HepG2 (cell line): ENCODE data around the gene UGT8.

Source experiments
- CAMTA2 ChIP-seq: sonication (generic); formaldehyde crosslinking; IDR thresholded peaks from 2 replicates; pipeline ENCODE4 v1.4.0; 2020; ENCODE audit warnings: mild to moderate bottlenecking, missing genetic modification reagents, borderline replicate concordance
- CREB3 ChIP-seq: sonication (generic); formaldehyde crosslinking; IDR thresholded peaks from 2 replicates; pipeline ENCODE4 v1.5.0; 2020; ENCODE audit warnings: missing genetic modification reagents
- DPF2 ChIP-seq: sonication (generic); formaldehyde crosslinking; IDR thresholded peaks from 2 replicates; pipeline ENCODE4 v1.4.0; 2020; ENCODE audit warnings: mild to moderate bottlenecking, low read depth, missing genetic modification reagents, borderline replicate concordance
- GABPA ChIP-seq, 2 experiments: IDR thresholded peaks; 2 replicates each; pipeline ENCODE4 v1.6.1; 2011 to 2016; ENCODE audit warnings: low read depth in 2 of 2, low read length in 1 of 2, missing biosample characterization in 1 of 2, missing genetic modification characterization in 1 of 2
- IRF2 ChIP-seq: IDR thresholded peaks from 2 replicates; pipeline ENCODE4 v1.6.1; 2018; ENCODE audit warnings: missing genetic modification reagents, missing compliant biosample characterization
- KLF12 ChIP-seq: sonication (generic); formaldehyde crosslinking; IDR thresholded peaks from 2 replicates; pipeline ENCODE4 v1.4.0; 2020; ENCODE audit warnings: missing genetic modification reagents, borderline replicate concordance
- KMT2A ChIP-seq: sonication (generic); formaldehyde crosslinking; IDR thresholded peaks from 2 replicates; pipeline ENCODE4 v1.4.0; 2020; ENCODE audit warnings: missing genetic modification reagents
- POLR2A ChIP-seq, 2 experiments: IDR thresholded peaks; 2 replicates each; pipeline ENCODE4 v1.6.1; 2011; ENCODE audit warnings: low read depth in 2 of 2, low read length in 2 of 2, mild to moderate bottlenecking in 1 of 2, moderate library complexity in 1 of 2; ENCODE audit not compliant: insufficient read depth in 1 of 2
- POLR2AphosphoS5 ChIP-seq: IDR thresholded peaks from 2 replicates; pipeline ENCODE4 v1.6.1; 2012; ENCODE audit warnings: low read depth, low read length
- PRMT3 ChIP-seq: sonication (generic); formaldehyde crosslinking; IDR thresholded peaks from 2 replicates; pipeline ENCODE4 v1.8.1; 2022; ENCODE audit warnings: low read depth, mild to moderate bottlenecking, moderate library complexity, missing genetic modification reagents, borderline replicate concordance
- RFX1 ChIP-seq: fragments of 450-650 bp; IDR thresholded peaks from 2 replicates; pipeline ENCODE4 v1.6.1; 2017
- RNF2 ChIP-seq: fragments of 450-650 bp; conservative IDR thresholded peaks from 2 replicates; pipeline ENCODE4 v1.6.1; 2016; ENCODE audit warnings: low read depth
- ZNF3 ChIP-seq: IDR thresholded peaks from 2 replicates; pipeline ENCODE4 v1.7.0; 2017; ENCODE audit warnings: inconsistent platforms
- TF ChIP-seq, protein P1 (sequence below): sonication (generic); formaldehyde crosslinking; IDR thresholded peaks from 2 replicates; pipeline ENCODE4 v1.8.0; 2022; ENCODE audit warnings: mild to moderate bottlenecking, missing genetic modification reagents; ENCODE audit not compliant: insufficient replicate concordance

- TF ChIP-seq CAMTA2: no peak
- no peak for TF ChIP-seq RNF2
- no peak for TF ChIP-seq POLR2A (IDR thresholded peaks at IDR 0.05; ENCODE audit: insufficient read depth in 1 of 2, low read depth in 2 of 2, low read length in 2 of 2)
- TF ChIP-seq IRF2 (CRISPR knock-in tag): no peak
- TF ChIP-seq GABPA (IDR thresholded peaks at IDR 0.05; ENCODE audit: low read depth, low read length): no peak
- TF ChIP-seq GABPA (CRISPR knock-in tag; IDR thresholded peaks at IDR 0.05; ENCODE audit: low read depth): no peak
- no peak for TF ChIP-seq KMT2A (CRISPR knock-in tag)
- TF ChIP-seq RFX1: no peak
- TF ChIP-seq, protein P1, sequence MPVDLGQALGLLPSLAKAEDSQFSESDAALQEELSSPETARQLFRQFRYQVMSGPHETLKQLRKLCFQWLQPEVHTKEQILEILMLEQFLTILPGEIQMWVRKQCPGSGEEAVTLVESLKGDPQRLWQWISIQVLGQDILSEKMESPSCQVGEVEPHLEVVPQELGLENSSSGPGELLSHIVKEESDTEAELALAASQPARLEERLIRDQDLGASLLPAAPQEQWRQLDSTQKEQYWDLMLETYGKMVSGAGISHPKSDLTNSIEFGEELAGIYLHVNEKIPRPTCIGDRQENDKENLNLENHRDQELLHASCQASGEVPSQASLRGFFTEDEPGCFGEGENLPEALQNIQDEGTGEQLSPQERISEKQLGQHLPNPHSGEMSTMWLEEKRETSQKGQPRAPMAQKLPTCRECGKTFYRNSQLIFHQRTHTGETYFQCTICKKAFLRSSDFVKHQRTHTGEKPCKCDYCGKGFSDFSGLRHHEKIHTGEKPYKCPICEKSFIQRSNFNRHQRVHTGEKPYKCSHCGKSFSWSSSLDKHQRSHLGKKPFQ (CRISPR knock-in tag): no peak
- TF ChIP-seq PRMT3 (CRISPR knock-in tag): no peak
- TF ChIP-seq POLR2AphosphoS5: no peak
- no peak for TF ChIP-seq KLF12 (CRISPR knock-in tag)
- TF ChIP-seq ZNF3 (CRISPR knock-in tag): no peak
- TF ChIP-seq CREB3 (CRISPR knock-in tag): no peak
- no peak for TF ChIP-seq DPF2 (CRISPR knock-in tag)
Observed at GRCh38 chr4:114684462-114684861, 85.9 kb downstream of the UGT8 start.
